Fibroblast of gingiva (primary cell): ENCODE data around the gene TRIM25.

Experiments used
- DNase-seq: peaks from one replicate; pipeline ENCODE4 v3.0.0-alpha.2; 2011; ENCODE audit warnings: low read depth

Gene TRIM25

DNA sequence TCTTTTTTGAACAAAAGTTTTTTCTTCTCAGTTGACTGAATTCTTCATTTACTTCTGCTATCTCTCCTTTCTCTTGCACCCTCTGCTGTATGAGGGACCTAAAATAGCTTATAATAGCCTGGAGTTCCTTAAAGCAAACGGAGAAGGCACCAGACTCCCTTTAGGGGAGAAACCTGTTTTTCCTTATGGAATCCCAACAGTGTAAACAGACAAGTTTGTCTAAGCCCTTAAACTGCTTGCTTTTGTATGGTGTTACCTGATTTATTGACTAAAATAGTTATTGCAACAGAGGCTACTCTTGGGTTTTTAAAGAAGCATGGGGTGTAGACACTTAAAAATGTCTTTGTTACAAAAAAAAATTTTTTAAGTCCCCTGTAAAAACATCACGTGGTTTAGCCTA is 12.9 kb upstream of the TRIM25 start:
- no peak for DNase-seq

DNA sequence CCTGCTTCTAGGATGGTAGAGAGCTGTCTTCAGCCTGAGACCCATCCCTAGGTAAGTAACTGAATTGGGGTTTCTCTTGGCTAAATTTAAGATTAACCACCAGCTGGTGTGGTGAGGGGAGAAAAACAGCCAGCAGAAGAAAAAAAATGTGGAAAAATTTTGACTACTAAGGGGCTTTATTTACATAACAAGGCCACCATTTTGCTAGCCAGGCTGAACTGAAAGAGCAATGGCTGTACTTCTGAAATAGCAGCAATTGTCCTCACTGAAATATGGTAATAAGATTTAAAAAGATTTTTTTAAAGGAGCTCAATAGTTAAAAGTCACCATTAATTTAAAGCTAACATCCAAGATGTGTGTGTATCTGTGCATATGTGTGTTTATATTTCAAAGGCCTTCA is 12.4 kb upstream of the TRIM25 start:
- DNase-seq: no peak

DNA sequence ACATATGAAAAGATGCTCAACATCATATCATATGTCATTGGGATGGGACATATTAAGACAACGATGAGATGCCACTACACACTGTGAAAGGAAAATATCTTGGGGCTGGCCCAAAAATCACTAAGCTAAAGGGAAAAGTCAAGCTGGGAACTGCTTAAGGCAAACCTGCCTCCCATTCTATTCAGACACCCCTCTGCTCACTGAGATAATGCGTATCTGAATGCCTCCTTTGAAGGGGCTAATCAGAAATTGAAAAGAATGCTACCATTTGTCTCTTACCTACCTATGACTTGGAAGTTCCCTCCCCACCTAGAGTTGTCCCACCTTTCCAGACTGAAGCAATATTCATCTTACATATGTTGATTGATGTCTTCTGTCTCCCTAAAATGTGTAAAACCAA is 11.2 kb upstream of the TRIM25 start:
- DNase-seq: no peak

DNA sequence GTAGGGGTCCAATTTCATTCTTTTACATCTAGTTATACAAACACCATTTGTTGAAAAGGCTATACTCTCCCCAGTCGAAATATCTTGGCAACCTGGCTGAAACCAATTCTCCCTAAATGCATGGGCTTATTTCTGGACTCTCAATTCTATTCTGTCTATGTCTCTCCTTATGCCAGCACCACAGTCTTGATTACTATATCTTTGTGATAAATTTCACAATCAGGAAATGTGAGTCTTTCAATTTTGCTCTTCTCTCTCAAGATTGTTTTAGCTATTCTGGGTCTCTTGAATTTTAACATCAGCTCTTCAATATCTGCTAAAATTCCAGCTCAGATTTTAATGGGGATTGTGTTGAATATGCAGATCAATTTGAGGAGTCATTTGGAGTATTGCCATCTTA is 5.9 kb upstream of the TRIM25 start:
- no peak for DNase-seq

DNA sequence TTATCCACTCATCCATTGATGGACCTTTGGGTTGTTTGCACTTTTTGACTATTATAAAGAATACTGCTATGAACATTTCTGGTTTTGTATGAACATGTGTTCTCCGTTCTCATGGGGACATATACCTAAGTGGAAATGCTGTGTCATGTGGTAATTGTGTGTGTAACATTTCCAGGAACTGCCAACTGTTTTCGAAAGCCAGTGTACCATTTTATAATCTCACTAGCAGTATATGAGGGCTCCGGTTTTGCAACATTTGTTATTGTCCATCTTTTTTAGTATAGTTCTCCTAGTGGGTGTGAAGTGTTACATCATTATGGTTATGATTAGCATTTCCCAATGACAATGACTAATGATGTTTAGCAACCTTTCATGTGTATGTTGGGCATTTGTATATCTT is 5.1 kb upstream of the TRIM25 start:
- peak; percentile 91 for DNase-seq

DNA sequence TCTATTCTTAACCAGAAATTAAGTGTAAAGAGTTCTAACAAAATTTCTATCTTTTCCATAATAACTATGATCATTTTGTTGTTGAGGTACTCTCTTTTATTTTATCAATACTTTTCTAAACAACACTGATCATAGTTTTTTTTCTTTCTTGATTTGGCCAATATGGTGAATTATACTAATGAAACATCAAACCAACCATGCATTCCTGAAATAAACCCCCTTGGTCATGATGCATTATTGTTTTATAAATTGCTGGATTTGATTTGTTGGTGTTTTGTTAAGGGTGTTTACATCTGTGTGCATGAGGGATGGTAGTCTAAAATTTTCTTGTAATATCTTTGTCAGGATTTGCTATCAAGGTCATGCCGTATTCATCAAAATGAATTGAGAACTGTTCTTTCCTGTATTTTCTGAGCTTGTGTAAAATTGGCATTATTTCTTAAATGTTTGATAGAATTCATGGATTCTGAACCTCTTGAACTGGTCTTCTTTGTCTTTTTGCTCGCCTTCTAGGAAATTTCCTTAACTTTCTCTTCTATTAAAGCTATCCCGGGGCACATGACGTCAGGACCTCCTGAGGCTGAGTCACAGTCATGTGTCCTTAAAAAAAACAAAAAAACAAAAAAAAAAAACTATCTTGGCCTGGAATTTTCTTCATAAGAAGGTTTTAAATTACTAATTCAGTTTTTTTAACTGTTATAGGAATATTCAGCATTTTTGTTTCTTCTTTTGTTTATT is 3.9 kb upstream of the TRIM25 start:
- DNase-seq: peak; percentile 14

DNA sequence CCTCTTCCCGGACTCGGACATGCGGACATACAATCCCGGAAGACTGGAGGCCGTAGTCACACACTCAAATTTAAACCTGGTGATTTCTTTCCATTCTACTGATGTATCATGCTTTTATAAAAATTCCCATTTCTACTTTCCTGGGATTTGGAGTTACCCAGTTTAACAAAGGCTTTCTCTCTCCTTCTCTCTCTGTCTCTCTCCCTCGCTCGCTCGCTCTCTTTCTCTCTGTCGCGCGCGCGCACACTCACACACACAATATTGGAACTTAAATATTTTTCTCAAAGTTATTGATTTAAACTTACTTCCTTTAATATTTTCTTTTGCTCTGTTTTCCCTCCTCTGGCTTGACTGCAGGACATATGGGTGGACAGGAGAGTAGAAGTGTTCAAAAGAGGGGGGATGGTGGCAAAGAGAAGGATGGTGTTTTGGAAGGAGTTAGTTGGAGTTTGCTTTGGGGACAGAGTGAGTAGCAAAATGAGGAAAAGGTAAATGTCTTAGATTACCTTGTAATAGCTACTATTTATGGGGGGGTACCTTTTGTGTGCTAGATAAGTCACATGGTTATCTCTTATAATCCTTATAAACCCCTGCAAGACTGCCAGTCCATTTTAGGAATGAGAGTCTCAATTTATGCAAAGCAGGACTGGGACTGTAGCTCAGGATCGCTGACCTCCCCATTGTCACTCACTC is 878 bp upstream of the TRIM25 start:
- no peak for DNase-seq

DNA sequence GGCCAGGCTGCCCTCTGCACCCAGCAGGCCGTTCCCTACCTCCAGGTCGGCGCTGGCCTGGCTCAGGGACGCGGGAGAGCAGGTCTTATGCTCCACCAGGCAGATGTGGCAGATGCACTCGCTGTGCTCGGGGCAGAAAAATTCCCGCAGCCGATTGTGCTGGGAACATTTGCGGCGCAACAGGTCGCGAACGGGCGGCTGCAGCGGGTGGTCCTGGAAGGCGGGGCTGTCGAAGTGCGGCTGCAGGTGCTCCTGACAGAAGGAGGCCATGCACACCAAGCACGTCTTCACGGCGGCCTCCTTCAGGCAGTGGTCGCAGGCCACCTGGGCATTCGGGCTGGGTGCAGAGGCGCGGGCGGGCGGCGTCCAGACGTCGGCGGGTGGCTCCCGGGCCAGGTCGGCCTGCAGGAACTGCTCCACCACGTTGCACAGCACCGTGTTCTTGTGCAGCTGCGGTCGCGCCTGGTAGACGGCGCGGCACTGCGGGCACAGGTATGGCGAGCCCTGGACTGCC is 439 bp downstream of the TRIM25 start:
- DNase-seq: no peak

DNA sequence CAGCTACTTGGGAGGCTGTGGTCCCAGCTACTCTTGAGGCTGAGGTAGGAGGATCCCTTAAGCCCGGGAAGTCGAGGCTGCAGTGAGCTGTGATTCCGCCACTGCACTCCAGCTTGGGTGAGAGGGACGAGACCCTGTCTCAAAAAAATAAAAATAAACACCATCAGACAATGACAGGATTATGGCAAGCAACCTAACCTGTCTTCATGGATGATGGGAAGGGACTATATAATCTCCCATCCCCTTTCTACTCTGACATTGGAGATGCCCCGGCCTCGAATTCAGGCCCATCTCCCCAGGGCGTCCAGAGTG is 893 bp downstream of the TRIM25 start:
- DNase-seq: no peak

DNA sequence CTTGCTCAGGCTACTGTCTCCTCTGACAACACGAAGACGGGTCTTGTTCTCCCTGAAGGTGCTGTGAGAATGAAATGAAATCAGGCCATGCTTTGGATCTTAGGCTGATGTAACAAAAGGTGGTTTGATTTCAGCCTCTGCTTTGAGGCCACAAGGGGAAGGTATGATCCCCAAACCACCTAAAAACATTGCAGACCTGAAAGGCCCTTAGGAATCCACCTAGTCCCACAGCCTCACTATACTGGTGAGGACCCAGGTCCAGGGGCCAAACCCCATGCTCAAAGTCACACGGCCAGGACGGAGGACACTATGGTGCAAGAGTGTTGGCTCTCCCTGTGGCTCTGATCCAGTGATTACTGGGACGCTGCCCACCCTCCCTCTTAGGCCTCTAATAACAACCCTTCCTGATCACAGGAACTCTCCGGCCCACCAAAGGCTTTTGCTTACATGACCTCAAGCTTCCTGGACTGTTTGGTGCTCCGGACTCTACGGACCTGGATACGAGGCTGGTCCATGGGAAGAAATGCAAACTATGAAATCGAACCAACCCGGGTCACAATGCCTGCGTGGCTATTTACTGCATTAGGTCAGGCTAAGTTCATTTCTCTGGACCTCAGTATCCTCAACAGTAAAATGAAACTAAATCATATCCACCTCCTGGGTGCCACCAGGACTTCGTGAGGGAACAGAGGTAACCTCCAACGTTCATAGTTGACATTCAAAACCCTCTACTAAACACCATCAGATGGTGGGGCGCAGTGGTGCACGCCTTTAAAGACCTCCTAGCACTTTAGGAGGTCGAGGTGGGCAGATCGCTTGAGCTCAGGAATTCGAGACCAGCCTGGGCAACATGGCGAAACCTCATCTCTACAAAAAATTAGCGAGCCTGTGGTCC is 1.5 kb downstream of the TRIM25 start:
- DNase-seq: peak; percentile 63

DNA sequence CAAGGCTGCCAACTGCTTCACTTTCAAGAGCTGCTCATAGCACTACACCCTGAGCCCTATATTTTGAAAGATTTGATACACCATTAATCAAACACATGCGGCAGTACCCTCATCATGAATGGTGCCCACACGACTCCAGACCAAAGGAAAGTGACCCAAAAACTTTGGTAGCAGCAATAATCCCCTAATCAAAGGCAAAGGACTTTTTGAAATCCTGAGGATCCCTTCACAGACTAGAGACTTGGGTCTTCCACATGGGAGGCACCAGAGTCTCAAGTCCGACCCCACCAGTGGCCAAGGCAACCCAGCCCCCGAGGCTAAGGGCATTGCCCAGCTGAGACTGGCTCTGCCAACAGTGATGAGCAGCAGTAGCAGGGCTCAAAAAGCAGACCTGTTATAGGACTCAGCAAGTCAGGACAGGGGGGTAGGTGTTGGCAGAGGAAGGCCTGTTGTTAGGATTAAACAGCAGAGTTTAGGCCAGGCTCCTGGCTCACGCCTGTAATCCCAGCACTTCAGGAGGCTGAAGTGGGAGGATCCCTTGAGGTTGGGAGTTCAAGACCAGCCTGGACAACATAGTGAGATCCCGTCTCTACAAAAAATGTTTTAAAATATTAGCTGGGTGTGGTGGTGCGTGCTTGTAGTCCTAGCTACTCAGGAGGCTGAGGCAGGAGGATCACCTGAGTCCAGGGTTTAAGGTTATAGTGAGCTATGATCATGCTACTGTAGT is 3.2 kb downstream of the TRIM25 start:
- no peak for DNase-seq

DNA sequence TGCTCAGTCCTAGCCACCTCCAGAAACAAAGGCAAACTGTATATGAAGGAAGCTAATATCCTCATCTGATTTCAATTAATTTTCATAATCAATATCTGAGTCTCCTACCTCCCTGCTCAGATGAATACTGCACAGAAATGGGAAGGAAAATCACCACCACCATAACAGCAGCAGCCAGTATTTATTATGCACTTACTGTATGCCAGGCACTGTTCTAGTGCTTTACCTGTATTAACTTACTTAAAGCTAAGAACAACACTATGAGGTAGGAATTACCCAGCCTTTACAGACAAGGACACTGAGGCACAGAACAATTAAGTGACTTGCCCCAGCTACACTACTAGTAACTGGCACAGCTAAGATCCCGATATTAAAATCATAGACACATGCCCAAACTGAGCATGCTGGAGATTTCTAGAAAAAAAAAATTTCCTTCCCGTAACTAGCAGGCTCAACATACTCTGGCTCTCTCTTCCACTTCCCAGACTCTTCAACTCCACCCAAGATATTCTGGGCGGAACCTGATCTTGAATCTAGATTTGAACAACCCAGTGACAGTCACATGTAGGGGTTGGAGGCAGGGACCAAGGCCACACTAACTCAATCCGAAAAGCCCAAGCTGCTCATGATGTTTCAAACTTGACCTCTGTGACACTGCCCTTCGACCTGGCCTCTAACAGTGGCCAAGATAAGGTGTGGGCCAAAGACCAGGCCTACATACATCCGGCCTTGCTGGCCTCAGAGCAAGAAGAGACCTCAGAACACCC is 3.9 kb downstream of the TRIM25 start:
- DNase-seq: no peak

DNA sequence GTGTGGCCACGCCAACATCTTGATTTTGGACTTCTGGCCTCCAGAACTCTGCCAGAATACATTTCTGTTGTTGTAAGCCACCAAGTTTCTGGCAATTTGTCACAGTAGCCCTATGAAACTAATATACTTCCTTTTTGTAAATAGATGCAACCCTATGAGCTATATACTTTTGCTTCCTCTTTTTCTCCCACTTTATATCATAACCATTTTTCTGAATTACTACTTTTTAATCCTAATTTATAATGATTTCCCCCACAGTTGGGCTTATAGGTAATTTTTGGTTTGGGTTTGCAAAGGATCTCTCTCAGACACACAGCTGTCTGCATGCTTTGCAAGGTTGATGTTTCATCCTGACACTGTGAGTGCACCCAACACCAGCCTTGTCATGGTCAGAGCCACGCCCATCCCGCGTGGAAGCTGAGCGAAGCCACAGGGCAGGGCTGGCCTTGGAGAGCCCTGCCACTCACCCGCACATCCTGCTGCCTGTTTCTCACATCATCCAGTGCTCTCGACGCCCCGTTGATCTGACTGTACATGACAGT is 5.8 kb downstream of the TRIM25 start:
- DNase-seq: no peak

DNA sequence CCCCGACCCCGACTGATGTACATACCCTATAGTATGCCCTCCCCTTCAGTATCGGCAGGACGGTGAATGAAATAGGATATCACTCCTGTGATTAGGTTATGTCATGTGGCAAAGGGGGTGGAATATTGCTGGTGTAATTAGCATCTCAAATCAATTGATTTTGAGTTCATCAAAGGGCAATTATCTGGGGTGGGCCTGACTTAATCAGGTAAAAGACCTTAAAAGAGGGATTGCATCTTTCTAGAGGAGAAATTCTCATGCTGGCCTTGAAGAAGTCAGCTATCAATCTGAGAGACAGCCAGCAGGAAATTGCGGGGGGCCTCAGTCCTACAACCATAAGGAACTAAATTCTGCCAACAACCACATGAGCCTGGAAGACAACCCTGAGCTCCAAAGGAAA is 10.3 kb downstream of the TRIM25 start:
- no peak for DNase-seq

DNA sequence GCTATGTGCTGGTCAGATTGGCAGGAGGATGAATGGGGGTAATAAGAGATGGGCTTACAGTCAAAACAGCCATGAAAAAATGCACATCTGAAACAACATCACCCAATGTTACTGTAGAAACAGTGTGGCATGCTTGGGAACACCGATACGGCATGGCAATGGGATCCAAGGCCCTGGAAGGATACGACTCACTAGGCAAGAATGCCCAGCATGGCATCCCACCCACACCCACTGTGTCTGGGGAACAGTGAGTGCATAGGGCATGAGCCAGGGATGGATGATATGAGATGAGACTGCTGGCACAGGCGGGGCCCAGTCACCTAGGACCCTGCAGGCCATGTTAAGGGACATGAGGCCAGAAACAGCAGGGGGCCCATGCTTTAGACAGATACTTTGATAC is 11.5 kb downstream of the TRIM25 start:
- DNase-seq: peak; percentile 74

DNA sequence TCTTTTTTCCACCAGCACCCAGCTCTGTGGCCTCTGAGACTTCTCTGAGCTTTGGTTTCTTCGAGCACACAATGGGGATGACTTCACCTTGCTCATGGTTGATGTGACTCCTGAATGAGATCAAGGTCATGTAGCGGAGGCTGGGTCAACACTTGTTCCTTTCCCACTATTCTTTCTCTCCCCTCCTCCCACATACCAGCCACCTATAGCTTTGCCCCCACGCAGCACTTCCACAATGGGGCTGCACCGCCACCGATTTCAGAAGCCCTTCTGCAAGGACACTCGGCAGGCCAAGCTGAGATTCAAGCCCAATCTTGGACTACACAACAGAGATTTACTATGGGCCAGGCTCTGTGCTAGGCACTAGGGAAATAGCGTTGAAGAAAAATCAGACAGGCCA is 14.4 kb downstream of the TRIM25 start:
- DNase-seq: no peak

DNA sequence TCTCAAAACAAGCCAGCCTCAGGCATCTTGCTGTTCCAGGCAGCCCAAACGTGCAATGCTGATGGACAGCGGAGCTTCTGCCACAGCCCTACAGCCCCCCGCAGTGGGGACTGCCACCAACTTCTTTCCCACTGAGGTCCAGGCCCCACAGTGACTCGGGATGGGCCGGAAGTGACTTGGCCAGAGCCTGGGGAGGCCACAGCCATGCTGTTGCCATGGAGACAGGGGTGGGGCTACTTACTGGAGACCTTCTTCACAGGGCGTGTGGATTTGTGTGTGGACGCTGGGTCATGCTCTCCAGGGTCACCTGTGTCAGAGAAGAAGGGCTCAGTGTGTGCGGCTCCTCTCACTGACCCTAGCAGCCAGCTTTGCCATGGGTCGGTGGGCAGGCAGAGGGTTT is 15.0 kb downstream of the TRIM25 start:
- no peak for DNase-seq

DNA sequence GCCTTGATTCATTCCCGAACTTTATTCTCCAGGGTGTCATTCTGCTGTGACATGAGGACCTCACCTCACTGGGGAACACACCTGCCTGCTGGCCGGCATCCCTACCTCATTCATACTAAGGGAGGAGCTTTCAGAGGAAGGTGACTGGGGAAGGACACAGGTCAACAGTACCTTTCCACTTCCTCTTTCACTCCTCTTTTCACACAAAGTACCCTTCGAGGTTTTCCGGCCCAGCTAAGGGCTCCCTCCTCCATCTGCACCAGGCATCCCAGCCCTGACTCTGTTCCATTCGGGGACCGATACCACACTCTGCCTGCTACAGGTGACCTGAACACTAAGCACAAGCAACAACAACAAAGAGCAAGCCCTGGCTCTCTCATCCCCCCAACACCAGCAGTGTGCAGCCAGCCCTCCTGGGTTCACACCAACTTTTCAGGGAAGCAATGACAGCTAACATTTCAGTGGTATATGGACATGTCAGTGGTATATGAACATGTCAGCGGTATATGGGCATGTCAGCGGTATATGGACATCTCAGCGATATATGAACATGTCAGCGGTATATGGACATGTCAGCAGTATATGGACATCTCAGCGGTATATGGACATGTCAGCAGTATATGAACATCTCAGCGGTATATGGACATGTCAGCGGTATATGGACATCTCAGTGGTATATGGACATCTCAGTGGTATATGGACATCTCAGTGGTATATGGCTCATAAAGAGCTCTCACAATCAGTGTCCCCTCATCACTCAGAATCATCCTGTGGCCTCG is 16.0 kb downstream of the TRIM25 start:
- DNase-seq: no peak

DNA sequence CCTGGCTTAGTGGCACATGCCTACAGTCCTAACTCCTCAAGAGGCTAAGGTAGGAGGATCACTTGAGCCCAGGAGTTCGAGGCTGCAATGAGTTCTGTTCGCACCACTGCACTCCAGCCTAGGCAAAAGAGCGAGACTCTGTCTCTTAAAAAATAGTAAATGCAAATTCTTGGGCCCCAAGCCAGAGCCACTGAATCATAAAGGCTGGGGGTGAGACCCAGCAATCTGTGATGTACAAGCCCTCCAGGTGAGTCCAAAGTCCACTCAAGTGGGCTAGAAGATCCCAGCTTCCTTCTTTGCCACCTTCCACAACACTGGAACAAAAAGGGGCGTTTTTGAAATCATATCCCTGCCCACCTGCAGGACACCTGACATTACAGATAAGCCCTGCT is 16.9 kb downstream of the TRIM25 start:
- no peak for DNase-seq

DNA sequence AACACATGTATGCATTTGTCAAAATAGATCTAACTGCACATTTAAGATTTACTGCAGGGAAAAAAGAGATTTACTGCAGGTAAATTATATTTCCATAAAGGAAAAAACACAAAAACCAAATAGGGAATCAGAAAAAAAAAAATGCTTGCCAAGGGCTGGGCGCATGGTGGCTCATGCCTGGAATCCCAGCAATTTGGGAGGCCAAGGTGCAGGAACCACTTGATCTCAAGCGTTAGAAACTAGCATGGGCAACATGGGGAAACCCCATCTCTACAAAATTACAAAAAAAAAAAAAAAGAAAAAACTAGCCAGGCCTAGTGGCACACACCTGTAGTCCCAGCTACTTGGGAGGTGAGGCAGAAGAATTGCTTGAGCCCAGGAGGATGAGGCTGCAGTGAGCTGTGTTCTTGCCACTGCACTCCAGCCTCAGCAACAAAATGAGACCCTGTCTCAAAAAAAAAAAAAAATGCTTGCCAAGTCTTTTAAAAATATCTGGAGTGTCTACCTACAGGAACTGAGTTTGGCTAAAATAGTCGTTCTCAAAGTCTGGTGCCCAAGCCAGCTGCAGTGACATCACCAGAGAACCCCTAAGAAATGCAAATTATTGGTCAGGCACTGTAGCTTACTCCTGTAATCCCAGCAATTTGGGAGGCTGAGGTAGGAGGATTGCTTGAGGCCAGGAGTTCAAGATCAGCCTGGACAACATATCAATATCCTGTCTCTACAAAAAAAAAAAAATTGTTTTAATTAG is 17.5 kb downstream of the TRIM25 start:
- no peak for DNase-seq
